GM12872 (cell line): ENCODE results near the gene TOGARAM1.

Experiments
- CTCF ChIP-seq: IDR thresholded peaks from 3 replicates; pipeline ENCODE4 v1.5.1; 2011; ENCODE audit warnings: low read depth, mild to moderate bottlenecking, low read length, moderate library complexity; ENCODE audit not compliant: insufficient read depth

TOGARAM1 gene

GRCh38 chr14:45114327-45114726 is 152.3 kb downstream of the TOGARAM1 start:
- no peak for TF ChIP-seq CTCF

GRCh38 chr14:45118594-45118993 is 156.6 kb downstream of the TOGARAM1 start:
- no peak for TF ChIP-seq CTCF

- TF ChIP-seq CTCF, result no peak
Measured at GRCh38 chr14:45120096-45120495, 158.1 kb downstream of the TOGARAM1 start.

GRCh38 chr14:45123271-45123670 is 161.3 kb downstream of the TOGARAM1 start:
- TF ChIP-seq CTCF, result no peak
